ENCODE measurements around the gene SEC61G. TPM values are rescaled to one million over a fixed set of nuclear protein-coding genes. Genes with fewer than 3 reads are reported as not detected.

SEC61G gene
- polyA plus RNA-seq, 1 of the 3 experiments (the other 2 are of a cell fraction): 229 TPM

- no peak for TF ChIP-seq USF1 (IDR thresholded peaks at IDR 0.05; ENCODE audit: borderline replicate concordance, low read depth)
- no peak for TF ChIP-seq ZBTB33 (IDR thresholded peaks at IDR 0.05; ENCODE audit: borderline replicate concordance, low read depth)
- no peak for TF ChIP-seq TAF1 (IDR thresholded peaks at IDR 0.05; ENCODE audit: borderline replicate concordance, low read depth, low read length)
- peak; percentile 63 for TF ChIP-seq CHD2 (IDR thresholded peaks at IDR 0.05; ENCODE audit: low read length, partially characterized antibody)
- TF ChIP-seq REST (IDR thresholded peaks at IDR 0.05; ENCODE audit: low read depth, low read length): no peak
- peak; percentile 97 for TF ChIP-seq MAX (IDR thresholded peaks at IDR 0.05; ENCODE audit: low read depth)
- TF ChIP-seq RAD21 (IDR thresholded peaks at IDR 0.05; ENCODE audit: low read length): peak; percentile 99
- no peak for TF ChIP-seq TEAD4 (IDR thresholded peaks at IDR 0.05; ENCODE audit: borderline replicate concordance, insufficient read depth)
Observed at GRCh38 chr7:54773472-54774399, 14.7 kb upstream of the SEC61G start (continued).

GRCh38 chr7:54769203-54769602, 10.2 kb upstream of the SEC61G start:
- peak overlapping the region; percentile 51; the same call in 1 of the 2 replicates for H2AFZ ChIP-seq (ENCODE audit: low read depth)
- H3K9me3 ChIP-seq: no peaks in the 10 kb centered on the region
- H3K79me2 ChIP-seq (ENCODE audit: insufficient read depth): no peaks in the 10 kb centered on the region
- no peaks in the 10 kb centered on the region for H3K36me3 ChIP-seq (replicated peaks in 1 of 2; ENCODE audit: control insufficient read depth in 1 of 2, insufficient read depth in 2 of 2, low read length in 1 of 2)
- 0 out of 4 replicates have a peak, but pooled peaks cover 0 to 6% of the 10 kb centered on the region in 2 experiments for H3K4me1 ChIP-seq (ENCODE audit: control insufficient read depth in 1 of 2, insufficient read depth in 2 of 2, low read depth in 1 of 2, low read length in 1 of 2)
- CTCF ChIA-PET: interaction anchor here (0.7 to 42.7 kb wide), 6 partner anchors 10 to 646 kb away, joined by 3 to 1068 read pairs (median 5); partner anchors contain the start of gene SEC61G
- WGBS (ENCODE audit: low lambda C conversion rate): 75% methylated on average over 2 of the region's 2 CpGs
- H3K27me3 ChIP-seq (ENCODE audit: insufficient read depth): no peaks in the 10 kb centered on the region
- H3K9ac ChIP-seq: no peak overlapping the region
- H3K9me2 ChIP-seq: no peaks in the 10 kb centered on the region
- POLR2A ChIA-PET: interaction anchor here (1.5 kb wide), 1 partner anchor 10 kb away, joined by 5 read pairs; the partner anchor contains the start of gene SEC61G
- DNase-seq: no peak
- H3K4me2 ChIP-seq: no peak overlapping the region
- H3K4me3 ChIP-seq (ENCODE audit: low read depth in 2 of 2, low read length in 1 of 2): no peak overlapping the region
- H3F3A ChIP-seq (replicated peaks; ENCODE audit: insufficient read depth): peaks cover 8% of the 10 kb centered on the region
- no peaks in the 10 kb centered on the region for H4K20me1 ChIP-seq (ENCODE audit: insufficient read depth)
- H3K27ac ChIP-seq (ENCODE audit: low read depth in 2 of 2, low read length in 1 of 2): 0 out of 4 replicates have a peak overlapping the region, but pooled peaks of 1 of the 2 experiments have one; percentile 8
- TF ChIP-seq MEF2A (IDR thresholded peaks at IDR 0.05; ENCODE audit: borderline replicate concordance, low read depth) (no peak), CTCF (IDR thresholded peaks at IDR 0.05) (no peak), REST (IDR thresholded peaks at IDR 0.05; ENCODE audit: low read depth, low read length) (no peak), FOXJ3 (CRISPR knock-in tag; IDR thresholded peaks at IDR 0.05) (no peak), ELF1 (IDR thresholded peaks at IDR 0.05) (no peak), RCOR1 (IDR thresholded peaks at IDR 0.05; ENCODE audit: low read length) (no peak), EP300 (IDR thresholded peaks at IDR 0.05; ENCODE audit: borderline replicate concordance in 1 of 2, low read depth in 1 of 2, low read length in 1 of 2) (no peak), RAD21 (IDR thresholded peaks at IDR 0.05; ENCODE audit: low read length) (no peak)
